Measurements from ENCODE around the gene MRPL20.
"Not testable (repeated sequence)": the region's sequence is repeated elsewhere in the genome, so short reads cannot be mapped to it uniquely, and the experiment has no call there.

MRPL20 gene

GRCh38 chr1:1425753-1426495 lies 18.8 kb upstream of the MRPL20 start:
- DNase-seq (ENCODE audit: low spot score): no peak

GRCh38 chr1:1425426-1425752 lies 18.3 kb upstream of the MRPL20 start:
- no peak for DNase-seq (ENCODE audit: low spot score)

- no peak for DNase-seq (ENCODE audit: low spot score)
Measured at GRCh38 chr1:1424707-1425106, 17.6 kb upstream of the MRPL20 start.

GRCh38 chr1:1423245-1423597 lies 16.1 kb upstream of the MRPL20 start:
- no peak for DNase-seq (ENCODE audit: low spot score)

- DNase-seq (ENCODE audit: low spot score): no peak
Measured at GRCh38 chr1:1422465-1423244, 15.6 kb upstream of the MRPL20 start.

- no peak for DNase-seq (ENCODE audit: low spot score)
Measured at GRCh38 chr1:1421907-1422464, 14.9 kb upstream of the MRPL20 start.

- no peak for DNase-seq (ENCODE audit: low spot score)
Measured at GRCh38 chr1:1421147-1421906, 14.2 kb upstream of the MRPL20 start, which contains the start of gene ANKRD65. TSS of gene ANKRD65 (minus strand) at chr1:1421276. CDS start at chr1:1421005, 271 bp downstream.

GRCh38 chr1:1420654-1421141 lies 13.6 kb upstream of the MRPL20 start:
- DNase-seq (ENCODE audit: low spot score): no peak

GRCh38 chr1:1419813-1420653 lies 12.9 kb upstream of the MRPL20 start:
- DNase-seq (ENCODE audit: low spot score): no peak

- DNase-seq (ENCODE audit: low spot score): no peak
Measured at GRCh38 chr1:1419363-1419812, 12.3 kb upstream of the MRPL20 start.

- DNase-seq (ENCODE audit: low spot score): no peak
Measured at GRCh38 chr1:1418464-1419362, 11.6 kb upstream of the MRPL20 start.

- not testable (repeated sequence) for DNase-seq (ENCODE audit: low spot score)
Measured at GRCh38 chr1:1417825-1418463, 10.9 kb upstream of the MRPL20 start.

GRCh38 chr1:1417396-1417795 lies 10.3 kb upstream of the MRPL20 start:
- DNase-seq (ENCODE audit: low spot score): not testable (repeated sequence)

GRCh38 chr1:1415751-1416150 lies 8.7 kb upstream of the MRPL20 start:
- DNase-seq (ENCODE audit: low spot score): no peak

- not testable (repeated sequence) for DNase-seq (ENCODE audit: low spot score)
Measured at GRCh38 chr1:1412311-1412902, 5.3 kb upstream of the MRPL20 start.

- no peak for DNase-seq (ENCODE audit: low spot score)
Measured at GRCh38 chr1:1411626-1412025, 4.5 kb upstream of the MRPL20 start.

GRCh38 chr1:1410238-1410637 lies 3.1 kb upstream of the MRPL20 start:
- not testable (repeated sequence) for DNase-seq (ENCODE audit: low spot score)

- DNase-seq (ENCODE audit: low spot score): no peak
Measured at GRCh38 chr1:1407636-1408318, 684 bp upstream of the MRPL20 start.

Data from cerebellar cortex (tissue), 1 donor.